NCI-H146 treated with DMSO at 0.1 percent for 48 hours (cell line): ENCODE results near the gene ALK.

Source experiments
- DNase-seq: peaks from one replicate; lab custom pipeline; 2025; ENCODE audit not compliant: unreplicated experiment; lab: John Stamatoyannopoulos, UW

ALK gene

DNA sequence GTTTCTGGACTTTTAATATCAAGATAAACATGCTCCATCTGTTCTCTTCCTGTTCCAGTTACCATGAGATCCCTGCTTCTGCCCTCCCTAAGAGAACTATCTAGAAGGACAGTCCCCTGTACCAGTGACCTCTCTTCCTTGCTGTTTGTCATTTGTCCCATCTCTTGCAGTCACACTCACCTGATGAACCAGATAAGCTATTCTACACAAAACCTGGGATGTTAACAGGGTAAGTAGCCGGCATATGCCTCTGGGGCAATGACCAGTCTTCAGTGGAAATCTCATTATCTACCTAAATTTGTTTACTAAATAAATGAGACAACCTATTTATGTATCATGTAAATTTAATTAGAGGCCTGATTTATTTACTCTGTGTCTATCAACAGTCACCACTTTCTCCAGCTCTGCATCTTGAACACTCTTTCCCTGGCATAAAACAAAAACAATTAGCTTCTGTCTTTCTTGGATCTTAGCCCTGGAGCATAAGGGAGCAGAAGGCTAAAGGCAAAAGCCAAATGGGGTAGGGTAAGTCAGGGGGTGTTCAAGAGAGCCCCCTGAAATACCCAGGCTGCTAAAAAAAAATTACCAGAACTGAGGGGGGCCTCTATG is 337.7 kb downstream of the ALK start:
- DNase-seq, result no peak

DNA sequence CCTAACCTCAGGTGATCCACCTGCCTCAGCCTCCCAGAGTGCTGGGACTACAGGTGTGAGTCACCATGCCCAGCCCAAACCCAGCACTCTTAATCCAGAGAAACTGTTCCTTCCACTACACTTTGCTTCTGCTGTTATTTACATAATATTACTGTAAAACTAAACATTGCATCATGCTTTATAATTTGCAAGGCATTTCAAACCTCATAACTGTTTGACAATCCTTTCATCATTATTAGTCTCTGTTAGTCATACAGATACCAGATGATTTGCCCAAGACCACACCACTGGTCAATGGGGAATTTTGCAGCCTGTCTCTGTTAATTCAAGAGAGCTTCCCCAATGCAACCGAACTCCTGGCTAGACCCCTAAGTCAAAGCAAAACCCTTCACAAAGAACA is 338.3 kb downstream of the ALK start:
- DNase-seq, result no peak

DNA sequence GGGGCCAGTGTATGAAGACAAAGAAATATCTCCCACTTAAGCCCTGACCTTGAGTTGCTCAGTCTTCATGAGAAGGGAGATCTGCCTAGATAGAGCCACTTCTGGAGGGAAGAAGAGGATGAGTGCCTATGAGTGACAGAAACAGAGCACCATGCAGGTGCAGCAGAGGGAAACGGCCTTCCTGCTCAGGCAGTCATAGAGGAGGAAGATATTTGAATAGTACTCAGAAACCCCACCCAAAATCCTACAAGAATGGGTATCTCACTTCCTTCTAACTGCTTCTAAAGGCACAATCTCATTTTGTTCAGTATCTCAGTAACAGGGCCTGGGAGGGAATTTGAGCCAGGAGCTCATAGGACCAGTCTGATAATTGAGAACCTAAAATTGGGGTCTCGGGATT is 339.3 kb downstream of the ALK start:
- no peak for DNase-seq

DNA sequence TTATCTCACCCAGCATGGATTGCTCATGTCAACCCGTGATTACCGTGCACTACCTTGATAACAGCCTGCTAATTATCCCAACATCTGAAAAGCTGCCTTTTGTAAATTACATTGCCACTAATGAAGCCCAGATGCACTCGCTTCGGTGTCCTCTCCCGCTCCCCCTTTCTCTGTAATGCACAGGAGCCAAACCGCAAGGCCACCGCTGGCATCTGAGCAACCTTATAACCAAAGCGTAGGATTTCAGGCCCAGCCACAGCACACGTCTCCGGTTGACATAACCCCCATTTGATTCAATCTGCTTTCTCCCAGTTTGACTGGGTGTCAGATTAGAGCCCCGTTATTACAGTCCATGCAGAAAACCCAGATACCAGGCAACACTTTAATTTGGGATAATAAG is 341.2 kb downstream of the ALK start:
- no peak for DNase-seq

- DNase-seq, result no peak
Measured at GRCh38 chr2:29579495-29580169, 341.8 kb downstream of the ALK start.

- DNase-seq, result no peak
Measured at GRCh38 chr2:29578084-29578598, 343.2 kb downstream of the ALK start.

DNA sequence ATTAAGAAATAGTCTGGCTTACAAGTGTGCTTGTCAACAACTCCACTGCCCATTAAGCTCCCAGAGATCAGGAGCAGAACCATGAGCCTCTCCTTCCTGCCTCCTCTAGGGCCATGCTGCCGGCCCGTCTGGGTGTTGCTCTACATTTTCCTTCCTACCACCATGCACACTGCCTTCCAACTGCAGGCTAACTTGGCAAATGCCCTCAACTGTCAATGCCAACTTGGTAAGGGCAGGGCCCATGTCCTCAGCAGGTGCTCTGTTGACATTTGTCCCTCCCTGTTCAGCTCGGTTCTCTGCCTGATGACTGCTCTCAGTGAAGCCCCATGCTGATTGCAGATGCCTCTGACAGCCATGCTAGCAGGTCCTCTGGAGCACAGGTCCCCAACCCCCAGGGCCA is 345.2 kb downstream of the ALK start:
- DNase-seq, result no peak

DNA sequence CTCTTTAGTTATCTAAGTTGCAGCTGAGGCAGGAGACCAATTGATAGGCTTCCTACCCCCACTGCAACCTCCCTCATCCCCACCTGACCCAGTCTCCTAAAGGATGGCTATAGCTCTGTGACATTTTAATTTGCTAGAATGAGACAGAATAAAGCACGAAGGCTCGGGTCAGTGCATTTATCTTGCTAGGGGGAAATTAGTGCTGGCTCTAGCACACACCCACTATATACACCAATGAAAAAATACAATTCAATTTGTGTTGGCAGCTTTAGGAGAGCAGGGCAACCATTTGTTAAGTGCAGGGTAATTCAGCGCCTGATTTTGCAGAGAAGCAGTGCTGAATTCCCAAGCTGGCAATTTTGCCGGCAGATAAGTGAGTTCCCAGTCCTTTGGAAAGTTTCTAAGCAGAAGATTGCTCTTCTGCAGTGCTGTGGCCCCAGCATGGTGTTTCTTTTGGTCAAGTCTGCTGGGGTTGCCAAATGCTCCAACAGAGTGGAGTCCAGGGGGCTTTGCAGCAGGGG is 346.0 kb downstream of the ALK start:
- no peak for DNase-seq

- no peak for DNase-seq
Measured at GRCh38 chr2:29573612-29574011, 347.8 kb downstream of the ALK start.

DNA sequence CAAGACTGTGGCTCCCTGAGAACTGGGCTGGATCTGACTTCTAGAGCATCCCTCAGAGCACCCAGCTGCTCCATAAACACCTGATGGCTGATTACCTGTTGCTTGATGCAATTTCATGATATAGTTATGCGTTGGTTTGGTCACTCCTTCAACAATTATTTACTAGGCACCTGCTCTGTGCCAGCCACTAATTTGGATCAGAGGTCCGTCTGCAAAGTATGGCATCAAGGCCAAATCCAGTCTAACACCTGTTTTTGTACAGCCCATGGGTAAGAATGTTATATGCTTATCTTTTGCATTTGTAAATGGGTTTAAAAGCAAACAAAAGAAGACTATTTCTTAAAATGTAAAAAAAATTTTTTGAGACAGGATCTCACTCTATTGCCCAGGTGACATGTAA is 348.2 kb downstream of the ALK start:
- DNase-seq, result no peak

DNA sequence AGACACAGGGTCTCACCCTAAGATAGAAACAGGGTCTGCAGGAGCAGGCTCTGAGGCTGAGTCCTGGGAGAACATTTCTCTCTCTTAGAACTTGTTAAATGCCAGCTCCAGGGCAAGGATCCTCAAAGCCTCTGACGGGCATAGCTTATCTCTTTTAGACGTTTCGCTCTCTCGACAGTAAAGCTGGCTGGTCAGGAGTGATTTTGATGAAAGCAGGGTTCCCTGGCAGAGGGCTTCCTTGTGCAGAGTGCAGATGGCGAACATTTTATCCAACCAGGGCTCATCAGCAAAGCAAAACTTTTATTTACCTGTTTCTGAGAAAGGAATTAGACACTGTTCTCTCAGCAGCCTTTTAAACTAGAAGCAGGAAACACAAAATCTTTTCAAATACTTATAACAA is 350.8 kb downstream of the ALK start:
- no peak for DNase-seq

DNA sequence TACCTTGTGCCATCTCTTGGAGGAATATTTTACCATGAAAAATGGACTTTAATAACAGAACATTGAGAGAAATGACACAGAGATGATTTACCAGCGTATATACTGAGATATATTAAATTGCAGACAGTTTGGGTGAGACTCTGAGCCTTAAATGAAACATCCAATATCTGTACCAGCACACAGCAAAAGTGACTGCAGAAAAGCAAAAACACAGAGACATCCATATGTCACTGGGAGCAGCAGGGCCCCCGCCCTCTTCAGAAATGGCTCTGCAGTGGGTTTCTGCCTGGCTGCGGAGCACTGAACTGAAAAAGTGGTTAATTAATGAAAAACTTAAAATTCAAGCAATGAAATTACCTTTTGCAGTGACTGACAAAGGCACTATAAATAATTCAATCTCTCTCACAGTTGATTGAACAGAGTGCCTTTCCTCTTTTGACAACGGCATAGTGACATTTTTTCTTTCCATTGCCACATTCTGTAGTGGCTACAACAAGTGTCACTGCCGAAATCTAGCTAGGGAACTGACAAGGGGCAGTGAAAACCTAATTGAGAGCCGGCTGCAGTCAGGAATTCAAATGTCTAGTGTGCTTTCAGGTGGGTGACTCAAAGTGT is 353.4 kb downstream of the ALK start:
- no peak for DNase-seq

DNA sequence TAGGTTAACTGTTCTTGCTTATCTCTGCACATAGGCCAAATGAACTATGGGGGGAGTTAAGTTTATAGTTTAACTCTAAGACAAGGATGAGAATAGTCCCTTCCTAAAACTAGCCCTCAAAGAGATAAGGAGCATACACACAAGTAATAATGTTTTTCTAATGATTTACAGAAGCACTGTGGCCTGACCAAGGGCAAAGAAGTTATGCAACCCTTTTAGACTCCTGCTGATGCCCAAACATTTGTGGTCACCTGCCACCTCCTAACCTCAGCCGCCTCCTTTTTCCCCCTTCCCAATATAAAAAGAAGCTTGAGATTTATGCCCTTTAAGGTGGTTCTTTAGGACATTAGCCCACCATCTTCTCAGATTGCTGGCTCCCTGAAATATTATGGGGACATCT is 357.7 kb downstream of the ALK start:
- DNase-seq, result no peak

- no peak for DNase-seq
Measured at GRCh38 chr2:29562896-29563295, 358.5 kb downstream of the ALK start.

GRCh38 chr2:29562319-29562718 is 359.1 kb downstream of the ALK start:
- DNase-seq, result no peak

- DNase-seq, result no peak
Measured at GRCh38 chr2:29561628-29562027, 359.8 kb downstream of the ALK start.

GRCh38 chr2:29561181-29561580 is 360.2 kb downstream of the ALK start:
- no peak for DNase-seq

DNA sequence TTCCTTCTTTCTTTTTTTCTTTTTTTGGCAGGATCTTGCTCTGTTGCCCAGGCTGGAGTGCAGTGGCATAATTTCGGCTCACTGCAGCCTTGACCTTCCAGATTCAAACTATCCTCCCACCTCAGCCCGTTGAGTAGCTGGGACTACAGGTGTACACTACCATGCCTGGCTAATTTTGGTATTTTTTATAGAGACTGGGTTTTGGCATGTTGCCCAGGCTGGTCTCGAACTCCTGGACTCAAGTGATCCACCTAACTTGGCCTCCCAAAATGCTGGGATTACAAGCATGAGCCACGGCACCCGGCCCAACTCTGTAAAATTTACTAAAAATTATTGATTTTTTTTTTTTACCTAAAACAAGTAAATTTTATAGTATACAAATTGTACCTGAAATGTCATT is 360.8 kb downstream of the ALK start:
- no peak for DNase-seq

- DNase-seq, result no peak
Measured at GRCh38 chr2:29560030-29560429, 361.4 kb downstream of the ALK start.

- DNase-seq, result no peak
Measured at GRCh38 chr2:29559578-29559977, 361.8 kb downstream of the ALK start.

DNA sequence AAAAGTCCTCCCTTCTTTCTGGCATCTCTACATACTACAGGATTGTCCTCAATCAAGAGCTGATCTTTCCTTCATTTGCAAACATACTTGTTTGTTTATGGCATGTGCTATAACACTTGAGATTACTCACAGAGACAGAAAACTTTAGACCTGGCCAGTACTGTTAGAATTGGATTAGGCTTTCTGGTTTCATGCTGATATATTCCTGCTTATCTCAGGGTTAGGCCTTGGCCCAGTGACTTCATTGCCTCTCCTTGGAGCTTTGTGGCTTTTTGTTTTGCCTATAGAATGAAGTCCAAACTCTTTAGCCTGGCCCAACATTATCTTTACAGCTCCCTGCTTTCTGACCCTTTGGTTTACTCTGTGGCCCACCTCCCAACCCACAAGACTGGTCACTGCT is 363.3 kb downstream of the ALK start:
- no peak for DNase-seq

DNA sequence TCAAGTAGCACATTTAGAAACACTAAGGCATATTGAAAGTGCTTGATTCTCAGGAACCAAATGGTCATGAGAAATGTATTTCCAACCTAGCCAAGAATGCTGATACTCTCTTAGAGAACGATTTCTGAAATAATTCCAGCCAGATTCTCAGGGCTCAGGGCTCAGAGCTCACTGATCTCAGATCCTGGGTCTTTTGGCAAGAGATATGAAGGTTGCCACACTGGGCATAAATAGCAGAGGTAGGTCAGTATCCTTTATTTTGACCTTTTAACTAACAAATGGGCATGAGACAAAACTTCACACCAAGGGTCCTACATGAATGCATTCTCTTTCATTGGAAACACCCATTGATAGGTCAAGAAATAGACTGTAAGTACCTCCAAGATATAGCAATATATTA is 364.1 kb downstream of the ALK start:
- no peak for DNase-seq
